A673 (cell line): ENCODE results near the gene PABPC4L. TPM values are rescaled to one million over a fixed set of nuclear protein-coding genes. Genes with fewer than 3 reads are reported as not detected.

Experiments used
- BruUV-seq: library from RNA; stranded (reverse); fragments of 400-500 nt; replicated peaks from 2 replicates; lab custom pipeline; 2021; lab: Mats Ljungman, UMichigan
- CTCF ChIA-PET: fragments of 300-600 bp; sonication (Branson Sonifier 250); formaldehyde crosslinking; loops from one replicate; lab custom pipeline; 2022; ENCODE audit warnings: antibody characterized with exemption; lab: Charles Lee
- POLR2A ChIA-PET: fragments of 300-600 bp; sonication (Branson Sonifier 250); formaldehyde crosslinking; loops from one replicate; lab custom pipeline; 2022; ENCODE audit warnings: antibody characterized with exemption; ENCODE audit not compliant: low non-redundant PET; lab: Charles Lee
- DNase-seq: peaks from one replicate; pipeline ENCODE4 v3.0.0-alpha.2; 2015; ENCODE audit warnings: low spot score
- H3K27ac ChIP-seq: fragments of 200-600 bp; sonication (generic); 2 replicates; pipeline ENCODE4 v1.5.1; 2016; ENCODE audit warnings: mixed run types, low read depth, mild to moderate bottlenecking, mixed read lengths, antibody characterized with exemption, low read length; ENCODE audit not compliant: poor library complexity, severe bottlenecking
- H3K27me3 ChIP-seq: fragments of 200-600 bp; sonication (generic); replicated peaks from 2 replicates; pipeline ENCODE4 v1.6.1; 2017; ENCODE audit warnings: mixed run types, low read depth, mild to moderate bottlenecking, mixed read lengths, antibody characterized with exemption, low read length; ENCODE audit not compliant: insufficient read depth, poor library complexity
- H3K36me3 ChIP-seq: fragments of 200-600 bp; sonication (generic); 2 replicates; pipeline ENCODE4 v1.6.1; 2016; ENCODE audit warnings: mixed run types, mild to moderate bottlenecking, mixed read lengths, antibody characterized with exemption, low read length; ENCODE audit not compliant: insufficient read depth, poor library complexity, severe bottlenecking
- H3K4me1 ChIP-seq: fragments of 200-600 bp; sonication (generic); 2 replicates; pipeline ENCODE4 v1.6.1; 2017; ENCODE audit warnings: mixed run types, mild to moderate bottlenecking, mixed read lengths, antibody characterized with exemption, low read length; ENCODE audit not compliant: insufficient read depth, poor library complexity, severe bottlenecking
- H3K4me3 ChIP-seq: fragments of 200-600 bp; sonication (generic); 2 replicates; pipeline ENCODE4 v1.5.1; 2016; ENCODE audit warnings: low read depth, mixed run types, mild to moderate bottlenecking, mixed read lengths, low read length; ENCODE audit not compliant: poor library complexity, severe bottlenecking
- H3K9me3 ChIP-seq: fragments of 200-600 bp; sonication (generic); 2 replicates; pipeline ENCODE4 v1.6.1; 2016; ENCODE audit warnings: mixed run types, low read depth, mild to moderate bottlenecking, mixed read lengths, antibody characterized with exemption, low read length; ENCODE audit not compliant: poor library complexity, severe bottlenecking
- CTCF ChIP-seq: fragments of 300-800, 200-600 bp; sonication (generic); conservative IDR thresholded peaks from 2 replicates; pipeline ENCODE4 v1.5.1; 2017; ENCODE audit warnings: low read depth, mild to moderate bottlenecking, antibody characterized with exemption, low read length, moderate library complexity, mixed read lengths
- EZH2 ChIP-seq: fragments of 200-600 bp; sonication (generic); IDR thresholded peaks from 2 replicates; pipeline ENCODE4 v1.6.1; 2017; ENCODE audit warnings: borderline replicate concordance, low read depth, mild to moderate bottlenecking, mixed read lengths, antibody characterized with exemption, low read length; ENCODE audit not compliant: poor library complexity, severe bottlenecking
- intact Hi-C: fragments of 100-400 bp; cut with micrococcal nuclease; formaldehyde crosslinking; loops from one replicate; pipeline ENCODE4 v1.10.0; 2022; ENCODE audit not compliant: unreplicated experiment
- total RNA-seq: library from RNA; stranded (reverse); gene quantifications from 2 replicates; pipeline ENCODE4 v1.2.3, GENCODE V29; 2021

Gene PABPC4L
- total RNA-seq, 1 experiment from 2014 or later, result 3.4 TPM

- Histone ChIP-seq H3K9me3 (no peaks in the 10 kb centered on the region), H3K27ac (no peak overlapping the region), H3K4me3 (no peak overlapping the region), H3K4me1 (no peaks in the 10 kb centered on the region), H3K36me3 (no peaks in the 10 kb centered on the region), H3K27me3 (no peaks in the 10 kb centered on the region)
- POLR2A ChIA-PET, result no interaction called here
- no TSS peak for BruUV-seq
- no peak for TF ChIP-seq CTCF
- TF ChIP-seq EZH2, result no peak
- no peak for DNase-seq
- CTCF ChIA-PET, result no interaction called here
- intact Hi-C loops, result no loop called here
Observed at GRCh38 chr4:134160211-134160610, 41.4 kb downstream of the PABPC4L start.

- no peak overlapping the region for H3K27ac ChIP-seq
- H3K4me1 ChIP-seq, result no peaks in the 10 kb centered on the region
- DNase-seq, result no peak
- no peak for TF ChIP-seq CTCF
- H3K36me3 ChIP-seq, result no peaks in the 10 kb centered on the region
- no peaks in the 10 kb centered on the region for H3K27me3 ChIP-seq
- no TSS peak for BruUV-seq
- intact Hi-C loops, result no loop called here
- ChIA-PET POLR2A (no interaction called here), CTCF (no interaction called here)
- H3K4me3 ChIP-seq, result no peak overlapping the region
- H3K9me3 ChIP-seq, result no peaks in the 10 kb centered on the region
Observed at GRCh38 chr4:134154097-134154496, 47.5 kb downstream of the PABPC4L start.

- no peaks in the 10 kb centered on the region for H3K9me3 ChIP-seq
- intact Hi-C loops, result no loop called here
- no peak overlapping the region for H3K27ac ChIP-seq
- TF ChIP-seq CTCF (no peak), EZH2 (no peak)
- CTCF ChIA-PET, result no interaction called here
- H3K4me3 ChIP-seq, result no peak overlapping the region
- DNase-seq, result no peak
- BruUV-seq, result no TSS peak
- POLR2A ChIA-PET, result interaction anchor here (0.6 kb wide), 1 partner anchor 25 kb away, joined by 3 read pairs; no protein-coding TSS in a partner anchor
- H3K27me3 ChIP-seq, result no peaks in the 10 kb centered on the region
- H3K36me3 ChIP-seq, result no peaks in the 10 kb centered on the region
- H3K4me1 ChIP-seq, result no peaks in the 10 kb centered on the region
Observed at GRCh38 chr4:134147941-134148340, 53.6 kb downstream of the PABPC4L start.
